Measurements from ENCODE around the gene RNU1-1. TPM values are rescaled to one million over a fixed set of nuclear protein-coding genes. Genes with fewer than 3 reads are reported as not detected.
"Not testable (repeated sequence)": the region's sequence is repeated elsewhere in the genome, so short reads cannot be mapped to it uniquely, and the experiment has no call there.

Gene RNU1-1
- total RNA-seq = under 0.01 TPM in 1 of 2 replicates, not detected in the other

DNA sequence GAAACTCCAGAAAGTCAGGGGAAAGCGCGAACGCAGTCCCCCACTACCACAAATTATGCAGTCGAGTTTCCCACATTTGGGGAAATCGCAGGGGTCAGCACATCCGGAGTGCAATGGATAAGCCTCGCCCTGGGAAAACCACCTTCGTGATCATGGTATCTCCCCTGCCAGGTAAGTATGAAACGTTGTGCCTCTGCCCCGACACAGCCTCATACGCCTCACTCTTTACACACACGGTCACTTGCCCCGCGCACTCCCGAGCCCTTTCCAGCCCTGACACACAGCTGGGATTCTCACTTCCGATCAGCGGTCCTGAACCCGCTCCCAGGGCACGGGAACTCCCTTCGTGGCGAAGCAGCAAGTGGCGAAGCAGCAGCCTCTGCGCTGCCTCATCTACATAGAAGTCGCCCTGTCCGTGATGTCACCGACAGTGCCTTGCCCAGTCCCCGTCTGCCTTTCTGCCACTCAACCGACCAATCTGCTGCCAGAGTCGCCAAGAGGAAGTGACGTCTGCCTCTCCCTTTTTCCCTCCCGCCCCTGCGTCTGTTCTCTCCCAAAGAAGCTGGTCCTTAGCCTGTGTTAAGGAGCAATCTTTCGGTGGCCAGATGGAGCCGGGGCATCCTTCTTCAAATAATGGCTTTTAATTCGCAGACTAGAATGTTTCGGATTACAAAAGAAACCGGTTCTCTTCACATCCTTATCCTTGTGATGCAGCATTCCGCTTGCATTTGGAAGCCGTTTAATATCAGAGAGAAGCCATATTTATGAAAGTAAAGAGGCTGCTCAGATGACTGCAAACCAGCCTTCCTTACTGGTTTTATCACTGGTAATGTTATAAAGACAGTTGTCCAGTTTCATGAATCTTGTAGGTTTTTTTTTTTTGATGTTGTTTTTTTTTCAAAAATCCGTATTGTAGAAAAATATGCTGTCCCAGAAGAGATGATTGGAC lies at the start of gene RNU1-1:
TSS of gene RNU1-1 (minus strand) at position 179 of the 949 bp plus-strand sequence.
- H3K36me3 ChIP-seq (ENCODE audit: insufficient read depth, low read length); H4K20me1 ChIP-seq (ENCODE audit: insufficient read depth, low read length); H3K9me3 ChIP-seq (ENCODE audit: low read depth, low read length); H3K79me2 ChIP-seq (ENCODE audit: insufficient read depth, low read length); DNase-seq (ENCODE audit: insufficient read length, low spot score, missing footprints); H3K4me1 ChIP-seq (ENCODE audit: insufficient read depth, low read length); H3K27me3 ChIP-seq (ENCODE audit: insufficient read depth, low read length): not testable (repeated sequence)
- Histone ChIP-seq H3K27ac (ENCODE audit: low read depth, low read length) (peak within 1 kb of the TSS; percentile 96), H3K4me3 (ENCODE audit: insufficient read depth, low read length) (peak within 1 kb of the TSS; percentile 65), H3K4me2 (ENCODE audit: insufficient read depth, low read length) (peak within 1 kb of the TSS; percentile 71), H2AFZ (ENCODE audit: low read length) (peak within 1 kb of the TSS; percentile 65)

DNA sequence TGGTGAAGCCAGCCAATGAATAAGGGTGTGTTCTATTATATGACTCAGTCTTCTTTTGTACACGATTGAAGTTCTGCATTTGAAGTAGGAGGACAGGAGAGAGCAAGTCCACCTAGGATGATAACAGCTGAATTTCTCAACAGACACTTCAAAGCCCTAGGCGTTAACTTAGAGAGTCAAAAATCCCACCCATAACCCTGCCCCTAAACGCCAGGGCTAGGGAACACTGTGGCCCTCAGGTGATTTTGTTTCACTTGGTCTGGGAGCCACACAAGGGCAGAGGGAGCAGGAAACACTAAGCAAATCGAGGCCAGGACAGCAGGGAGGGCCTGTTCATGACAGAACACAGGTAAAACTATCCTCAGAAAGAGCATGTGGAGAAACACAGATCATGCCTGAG lies 47.0 kb upstream of the RNU1-1 start:
- not testable (repeated sequence) for H3K4me2 ChIP-seq (ENCODE audit: insufficient read depth, low read length); H3K36me3 ChIP-seq (ENCODE audit: insufficient read depth, low read length); H3K79me2 ChIP-seq (ENCODE audit: insufficient read depth, low read length); H3K4me1 ChIP-seq (ENCODE audit: insufficient read depth, low read length); H3K27ac ChIP-seq (ENCODE audit: low read depth, low read length); H3K27me3 ChIP-seq (ENCODE audit: insufficient read depth, low read length); H4K20me1 ChIP-seq (ENCODE audit: insufficient read depth, low read length); DNase-seq (ENCODE audit: insufficient read length, low spot score, missing footprints); H3K4me3 ChIP-seq (ENCODE audit: insufficient read depth, low read length); H3K9me3 ChIP-seq (ENCODE audit: low read depth, low read length); H2AFZ ChIP-seq (ENCODE audit: low read length)

GRCh38 chr1:16560498-16560897 lies 46.4 kb upstream of the RNU1-1 start:
- not testable (repeated sequence) for H3K4me3 ChIP-seq (ENCODE audit: insufficient read depth, low read length); H3K27me3 ChIP-seq (ENCODE audit: insufficient read depth, low read length); H3K36me3 ChIP-seq (ENCODE audit: insufficient read depth, low read length); H2AFZ ChIP-seq (ENCODE audit: low read length); H4K20me1 ChIP-seq (ENCODE audit: insufficient read depth, low read length); H3K27ac ChIP-seq (ENCODE audit: low read depth, low read length); H3K79me2 ChIP-seq (ENCODE audit: insufficient read depth, low read length); H3K4me1 ChIP-seq (ENCODE audit: insufficient read depth, low read length); DNase-seq (ENCODE audit: insufficient read length, low spot score, missing footprints); H3K4me2 ChIP-seq (ENCODE audit: insufficient read depth, low read length); H3K9me3 ChIP-seq (ENCODE audit: low read depth, low read length)

DNA sequence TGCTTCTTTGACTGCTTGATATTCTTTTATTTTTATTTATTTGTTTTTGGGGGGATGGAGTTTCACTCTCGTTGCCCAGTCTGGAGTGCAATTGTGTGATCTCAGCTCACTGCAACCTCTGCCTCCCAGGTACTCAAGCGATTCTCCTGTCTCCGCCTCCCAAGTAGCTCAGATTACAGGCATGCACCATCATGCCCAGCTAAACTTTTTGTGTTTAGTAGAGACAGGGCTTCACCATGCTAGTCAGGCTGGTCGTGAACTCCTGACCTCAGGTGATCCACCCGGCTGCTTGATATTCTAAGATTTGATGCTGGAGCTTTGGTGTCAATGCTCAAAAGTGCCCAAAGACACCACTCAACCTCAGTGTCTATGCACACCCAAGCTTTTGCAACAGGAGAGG lies 45.6 kb upstream of the RNU1-1 start:
- not testable (repeated sequence) for H3K9me3 ChIP-seq (ENCODE audit: low read depth, low read length); DNase-seq (ENCODE audit: insufficient read length, low spot score, missing footprints); H2AFZ ChIP-seq (ENCODE audit: low read length); H4K20me1 ChIP-seq (ENCODE audit: insufficient read depth, low read length); H3K36me3 ChIP-seq (ENCODE audit: insufficient read depth, low read length); H3K4me2 ChIP-seq (ENCODE audit: insufficient read depth, low read length); H3K27me3 ChIP-seq (ENCODE audit: insufficient read depth, low read length); H3K4me1 ChIP-seq (ENCODE audit: insufficient read depth, low read length); H3K4me3 ChIP-seq (ENCODE audit: insufficient read depth, low read length); H3K79me2 ChIP-seq (ENCODE audit: insufficient read depth, low read length); H3K27ac ChIP-seq (ENCODE audit: low read depth, low read length)

DNA sequence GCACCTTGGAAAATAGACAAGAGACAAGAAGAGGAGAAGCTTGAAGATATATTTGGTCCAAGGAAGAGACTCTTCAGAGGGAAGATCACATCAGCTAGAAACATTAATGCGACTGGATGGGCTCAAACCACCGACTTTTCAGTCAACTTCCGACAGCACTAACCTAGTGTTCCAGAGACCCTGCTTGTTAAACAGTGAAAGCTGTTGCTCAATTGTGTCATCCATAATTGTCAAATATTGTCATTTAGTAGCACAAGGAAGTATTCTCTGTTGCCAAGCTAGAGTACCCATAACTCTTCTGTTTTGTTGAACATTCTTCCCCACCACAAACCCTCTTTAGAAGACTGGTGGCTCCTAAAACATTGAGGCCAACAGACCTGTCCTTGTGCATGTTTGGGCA lies 42.9 kb upstream of the RNU1-1 start:
- not testable (repeated sequence) for H3K27me3 ChIP-seq (ENCODE audit: insufficient read depth, low read length); H3K4me3 ChIP-seq (ENCODE audit: insufficient read depth, low read length); DNase-seq (ENCODE audit: insufficient read length, low spot score, missing footprints); H3K4me1 ChIP-seq (ENCODE audit: insufficient read depth, low read length); H4K20me1 ChIP-seq (ENCODE audit: insufficient read depth, low read length); H3K79me2 ChIP-seq (ENCODE audit: insufficient read depth, low read length); H2AFZ ChIP-seq (ENCODE audit: low read length); H3K36me3 ChIP-seq (ENCODE audit: insufficient read depth, low read length); H3K27ac ChIP-seq (ENCODE audit: low read depth, low read length); H3K4me2 ChIP-seq (ENCODE audit: insufficient read depth, low read length); H3K9me3 ChIP-seq (ENCODE audit: low read depth, low read length)

DNA sequence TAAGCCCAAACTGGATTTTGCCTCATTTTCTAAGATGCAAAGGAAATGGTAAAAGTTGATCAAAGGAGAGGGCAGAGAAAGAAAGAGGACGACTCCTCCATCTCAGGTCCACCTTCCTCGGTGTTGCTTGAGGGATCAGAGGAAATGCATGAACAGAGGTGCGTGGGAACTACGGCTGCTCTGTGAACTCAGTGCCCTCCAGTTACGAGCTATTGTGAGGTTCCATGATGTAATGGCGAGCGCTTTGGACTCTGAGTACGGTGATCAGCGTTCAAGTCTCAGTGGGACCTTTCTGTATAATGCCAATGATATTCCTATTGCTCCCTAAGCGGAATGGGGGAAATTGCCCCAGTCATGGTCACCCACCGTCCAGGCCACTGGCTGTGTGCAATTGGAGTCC lies 39.2 kb upstream of the RNU1-1 start:
- not testable (repeated sequence) for H3K4me3 ChIP-seq (ENCODE audit: insufficient read depth, low read length); H3K4me1 ChIP-seq (ENCODE audit: insufficient read depth, low read length); H3K36me3 ChIP-seq (ENCODE audit: insufficient read depth, low read length); H3K27ac ChIP-seq (ENCODE audit: low read depth, low read length); H2AFZ ChIP-seq (ENCODE audit: low read length); H4K20me1 ChIP-seq (ENCODE audit: insufficient read depth, low read length); DNase-seq (ENCODE audit: insufficient read length, low spot score, missing footprints); H3K27me3 ChIP-seq (ENCODE audit: insufficient read depth, low read length); H3K4me2 ChIP-seq (ENCODE audit: insufficient read depth, low read length); H3K79me2 ChIP-seq (ENCODE audit: insufficient read depth, low read length); H3K9me3 ChIP-seq (ENCODE audit: low read depth, low read length)

GRCh38 chr1:16550212-16550918 lies 36.3 kb upstream of the RNU1-1 start:
- not testable (repeated sequence) for H3K4me1 ChIP-seq (ENCODE audit: insufficient read depth, low read length); DNase-seq (ENCODE audit: insufficient read length, low spot score, missing footprints); H3K4me2 ChIP-seq (ENCODE audit: insufficient read depth, low read length); H3K36me3 ChIP-seq (ENCODE audit: insufficient read depth, low read length); H2AFZ ChIP-seq (ENCODE audit: low read length); H3K4me3 ChIP-seq (ENCODE audit: insufficient read depth, low read length); H3K9me3 ChIP-seq (ENCODE audit: low read depth, low read length); H3K79me2 ChIP-seq (ENCODE audit: insufficient read depth, low read length); H3K27ac ChIP-seq (ENCODE audit: low read depth, low read length); H3K27me3 ChIP-seq (ENCODE audit: insufficient read depth, low read length); H4K20me1 ChIP-seq (ENCODE audit: insufficient read depth, low read length)

- H3K27me3 ChIP-seq (ENCODE audit: insufficient read depth, low read length); H3K4me3 ChIP-seq (ENCODE audit: insufficient read depth, low read length); H3K9me3 ChIP-seq (ENCODE audit: low read depth, low read length); H4K20me1 ChIP-seq (ENCODE audit: insufficient read depth, low read length); H2AFZ ChIP-seq (ENCODE audit: low read length); H3K27ac ChIP-seq (ENCODE audit: low read depth, low read length); H3K4me2 ChIP-seq (ENCODE audit: insufficient read depth, low read length); DNase-seq (ENCODE audit: insufficient read length, low spot score, missing footprints); H3K79me2 ChIP-seq (ENCODE audit: insufficient read depth, low read length); H3K36me3 ChIP-seq (ENCODE audit: insufficient read depth, low read length); H3K4me1 ChIP-seq (ENCODE audit: insufficient read depth, low read length): not testable (repeated sequence)
These were observed 35.5 kb upstream of the RNU1-1 start for GRCh38 chr1:16549545-16549944.

Measured in osteoblast (primary cell).